Body of pancreas (tissue), 4 donors: ENCODE measurements around the gene DEFB125.

Experiments used
- POLR2A ChIP-seq, 3 donors: fragments of 450-650 bp; IDR thresholded peaks; one replicate each; pipeline ENCODE4 v1.6.1; 2016; ENCODE audit warnings: antibody characterized with exemption in 3 of 3, mild to moderate bottlenecking in 2 of 3
- TF ChIP-seq, protein P1 (sequence below), 7 experiments: fragments of 450-650 bp in 4 of 7; fragments of 200-600 bp in 3 of 7; sonication (generic) in 3 of 7; IDR thresholded peaks; one replicate each; pipeline ENCODE4 v1.5.1; 2016 to 2019; ENCODE audit warnings: antibody characterized with exemption in 7 of 7

DNA sequence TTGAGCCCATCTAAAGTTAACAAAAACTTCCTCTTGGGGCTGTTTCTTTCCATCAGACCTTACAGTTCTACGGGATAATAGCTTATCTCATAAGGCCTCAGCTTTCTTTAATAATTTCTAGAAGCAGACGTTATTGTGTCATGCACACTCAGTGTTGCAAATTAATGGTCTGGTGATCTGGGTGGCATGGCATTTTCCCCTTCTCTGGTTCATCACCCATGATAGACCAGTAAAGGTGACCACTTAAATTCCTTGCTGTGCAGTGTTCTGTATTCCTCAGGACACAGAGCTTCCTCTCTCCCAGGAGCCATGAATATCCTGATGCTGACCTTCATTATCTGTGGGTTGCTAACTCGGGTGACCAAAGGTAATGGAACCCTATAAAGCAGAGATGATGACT, at the start of gene DEFB125:
- TF ChIP-seq, protein P1, sequence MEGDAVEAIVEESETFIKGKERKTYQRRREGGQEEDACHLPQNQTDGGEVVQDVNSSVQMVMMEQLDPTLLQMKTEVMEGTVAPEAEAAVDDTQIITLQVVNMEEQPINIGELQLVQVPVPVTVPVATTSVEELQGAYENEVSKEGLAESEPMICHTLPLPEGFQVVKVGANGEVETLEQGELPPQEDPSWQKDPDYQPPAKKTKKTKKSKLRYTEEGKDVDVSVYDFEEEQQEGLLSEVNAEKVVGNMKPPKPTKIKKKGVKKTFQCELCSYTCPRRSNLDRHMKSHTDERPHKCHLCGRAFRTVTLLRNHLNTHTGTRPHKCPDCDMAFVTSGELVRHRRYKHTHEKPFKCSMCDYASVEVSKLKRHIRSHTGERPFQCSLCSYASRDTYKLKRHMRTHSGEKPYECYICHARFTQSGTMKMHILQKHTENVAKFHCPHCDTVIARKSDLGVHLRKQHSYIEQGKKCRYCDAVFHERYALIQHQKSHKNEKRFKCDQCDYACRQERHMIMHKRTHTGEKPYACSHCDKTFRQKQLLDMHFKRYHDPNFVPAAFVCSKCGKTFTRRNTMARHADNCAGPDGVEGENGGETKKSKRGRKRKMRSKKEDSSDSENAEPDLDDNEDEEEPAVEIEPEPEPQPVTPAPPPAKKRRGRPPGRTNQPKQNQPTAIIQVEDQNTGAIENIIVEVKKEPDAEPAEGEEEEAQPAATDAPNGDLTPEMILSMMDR (IDR thresholded peaks at IDR 0.05): no peak
- TF ChIP-seq POLR2A (IDR thresholded peaks at IDR 0.05): no peak
